AML-193 (cell line): ENCODE results near the gene DDX3X.
A peak's percentile ranks its signal among the peaks of the same experiment; 100 is the strongest.
"Not testable (repeated sequence)": the region's sequence is repeated elsewhere in the genome, so short reads cannot be mapped to it uniquely, and the experiment has no call there.

Source experiments
- DNase-seq, 2 experiments: peaks; one replicate each; lab custom pipeline; 2025; lab: John Stamatoyannopoulos, UW

The DDX3X gene

GRCh38 chrX:41333744-41334362 is at the start of gene DDX3X:
TSS of gene DDX3X (plus strand) at chrX:41334162. CDS start at chrX:41334253, 91 bp downstream.
- peak; percentile 61 to 66 for DNase-seq

- DNase-seq: not testable (repeated sequence)
Measured at GRCh38 chrX:41285928-41286327, 48.0 kb upstream of the DDX3X start.

DNA sequence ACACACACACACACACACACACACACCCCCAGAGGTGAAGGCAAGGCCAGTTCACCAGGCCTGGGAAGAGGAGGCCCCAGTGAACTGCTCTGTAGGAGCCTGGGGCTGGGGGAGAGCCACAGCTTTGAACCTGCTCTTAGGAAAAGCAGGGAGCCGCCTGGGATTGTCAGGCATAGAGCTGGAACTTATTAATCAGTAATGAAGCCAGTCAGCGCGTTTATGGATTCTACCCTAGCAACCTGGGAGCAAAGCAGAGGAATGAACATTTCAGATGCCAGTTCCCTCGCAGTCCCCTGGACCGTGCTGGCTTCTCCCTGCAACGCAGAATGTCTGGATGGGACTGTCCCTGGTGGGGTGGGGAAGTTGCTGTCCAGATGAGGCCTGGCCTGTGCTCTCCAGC is 45.3 kb upstream of the DDX3X start:
- no peak for DNase-seq

GRCh38 chrX:41289095-41289494 is 44.9 kb upstream of the DDX3X start:
- DNase-seq: no peak

- DNase-seq: no peak
Measured at GRCh38 chrX:41291309-41291708, 42.7 kb upstream of the DDX3X start.

DNA sequence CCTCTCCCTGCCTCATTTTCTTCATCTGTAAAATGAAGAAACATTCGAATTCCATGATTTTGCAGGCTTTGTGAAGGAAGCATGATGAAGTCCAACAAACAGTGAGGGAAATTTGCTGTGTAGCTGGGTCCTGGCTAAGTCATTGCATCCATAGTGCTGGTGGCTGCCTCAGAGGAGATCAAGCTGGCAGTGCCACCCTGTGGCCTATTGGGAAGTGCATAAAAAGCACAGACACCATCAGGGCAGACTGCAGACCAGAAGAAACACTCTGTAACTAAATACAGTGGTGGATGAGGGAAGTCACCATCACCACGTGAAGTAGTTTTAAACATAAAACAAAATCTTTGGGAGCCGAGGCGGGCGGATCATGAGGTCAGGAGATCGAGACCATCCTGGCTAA is 40.7 kb upstream of the DDX3X start:
- DNase-seq: peak; percentile 48 to 70

GRCh38 chrX:41300758-41301437 is 33.1 kb upstream of the DDX3X start:
- DNase-seq: no peak

DNA sequence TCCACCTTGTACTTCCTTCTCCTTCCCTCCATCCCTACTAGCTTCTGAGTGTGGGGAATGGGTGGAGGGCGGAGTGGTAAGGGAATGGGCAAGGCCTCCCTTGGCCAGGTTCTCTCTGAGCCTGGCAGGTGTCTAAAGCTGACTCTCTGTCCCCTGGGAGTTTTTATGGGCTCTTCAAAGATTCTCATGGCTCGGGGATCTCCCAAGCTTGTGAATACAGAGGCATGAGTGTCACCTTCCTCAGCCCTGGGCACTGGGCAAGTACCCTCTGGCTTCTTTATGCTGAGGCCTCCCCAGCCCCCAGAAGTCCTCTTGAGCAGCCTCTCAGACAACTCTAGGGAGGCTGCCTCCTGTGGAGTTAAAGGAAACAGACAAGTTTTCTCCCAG is 32.5 kb upstream of the DDX3X start:
- DNase-seq: no peak

GRCh38 chrX:41302370-41302769 is 31.6 kb upstream of the DDX3X start:
- DNase-seq: no peak

DNA sequence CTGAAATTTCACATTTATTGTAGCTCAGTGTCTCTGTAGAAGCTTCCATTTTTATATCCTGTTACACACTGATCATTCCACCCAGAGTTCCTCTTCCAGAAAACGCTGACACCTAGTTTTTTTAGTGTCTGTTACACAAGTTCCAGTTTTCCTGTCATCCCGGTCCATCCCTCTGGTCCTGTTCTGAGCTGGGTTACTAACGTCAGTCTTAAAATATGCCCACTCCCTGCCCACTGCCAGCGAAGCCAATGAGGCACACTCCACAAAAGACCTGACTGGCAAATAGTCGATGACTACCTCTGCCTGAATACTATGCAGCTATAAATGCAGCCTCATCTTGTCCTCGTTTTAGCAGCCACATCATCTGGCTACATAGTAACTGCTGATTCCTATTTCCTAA is 30.9 kb upstream of the DDX3X start:
- DNase-seq: no peak

GRCh38 chrX:41304178-41304577 is 29.8 kb upstream of the DDX3X start:
- no peak for DNase-seq

DNA sequence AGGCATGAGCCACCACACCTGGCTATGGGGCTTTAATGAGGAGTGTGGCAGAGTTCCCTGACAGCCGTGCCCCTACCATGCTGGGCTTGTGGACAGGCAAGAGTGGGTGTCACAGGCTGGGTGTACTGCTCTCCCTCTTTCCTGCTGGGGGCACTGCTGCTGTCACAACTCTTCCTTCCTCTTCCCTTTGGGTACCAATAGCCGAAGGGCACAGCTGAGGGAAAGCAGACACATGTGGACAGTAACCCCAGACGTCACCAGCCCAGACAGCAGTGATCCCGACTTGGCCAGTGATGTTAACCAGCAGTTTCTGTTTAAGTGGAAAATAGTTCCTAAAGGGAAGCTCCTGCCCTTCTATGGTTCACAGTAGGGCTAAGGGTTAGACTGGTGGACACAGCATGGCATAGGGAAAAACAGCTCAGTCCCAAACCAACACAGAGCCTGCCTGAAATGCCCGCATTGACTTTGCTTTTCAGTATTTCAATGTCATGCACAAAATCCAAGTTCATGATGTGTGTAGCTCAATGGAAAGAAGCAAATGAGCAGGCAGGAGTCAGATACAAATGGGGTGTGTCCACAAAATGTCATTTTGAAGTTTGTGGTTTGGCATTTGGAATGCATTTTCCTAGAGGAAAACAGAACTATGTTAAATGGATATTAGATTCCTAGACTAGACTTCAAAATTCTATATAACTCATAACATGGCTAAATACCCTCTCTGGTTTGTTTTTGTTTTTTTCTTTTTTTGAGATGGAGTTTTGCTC is 24.9 kb upstream of the DDX3X start:
- peak; percentile 18 to 56 for DNase-seq

GRCh38 chrX:41312786-41313185 is 21.2 kb upstream of the DDX3X start:
- DNase-seq: no peak

GRCh38 chrX:41313419-41313818 is 20.5 kb upstream of the DDX3X start:
- DNase-seq: no peak

- DNase-seq: no peak
Measured at GRCh38 chrX:41314204-41314603, 19.8 kb upstream of the DDX3X start.

- no peak for DNase-seq
Measured at GRCh38 chrX:41314881-41315280, 19.1 kb upstream of the DDX3X start.

DNA sequence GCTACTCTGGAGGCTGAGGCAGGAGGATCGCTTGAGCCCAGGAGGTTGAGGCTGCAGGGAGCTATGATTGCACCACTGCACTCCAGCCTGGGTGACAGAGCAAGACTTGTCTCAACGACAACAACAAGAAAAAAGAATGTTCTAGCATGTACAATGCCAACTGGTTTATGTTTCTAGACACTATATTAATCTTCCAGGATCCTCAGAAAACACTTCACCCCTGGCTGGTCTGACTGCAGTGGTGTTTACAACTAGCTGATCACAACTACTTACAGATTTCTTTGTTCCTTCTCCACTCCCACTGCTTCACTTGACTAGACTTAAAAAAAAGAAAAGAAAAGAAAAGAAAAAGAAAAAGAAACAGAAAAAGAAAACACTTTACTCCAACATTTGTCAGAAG is 17.7 kb upstream of the DDX3X start:
- DNase-seq: not testable (repeated sequence)

DNA sequence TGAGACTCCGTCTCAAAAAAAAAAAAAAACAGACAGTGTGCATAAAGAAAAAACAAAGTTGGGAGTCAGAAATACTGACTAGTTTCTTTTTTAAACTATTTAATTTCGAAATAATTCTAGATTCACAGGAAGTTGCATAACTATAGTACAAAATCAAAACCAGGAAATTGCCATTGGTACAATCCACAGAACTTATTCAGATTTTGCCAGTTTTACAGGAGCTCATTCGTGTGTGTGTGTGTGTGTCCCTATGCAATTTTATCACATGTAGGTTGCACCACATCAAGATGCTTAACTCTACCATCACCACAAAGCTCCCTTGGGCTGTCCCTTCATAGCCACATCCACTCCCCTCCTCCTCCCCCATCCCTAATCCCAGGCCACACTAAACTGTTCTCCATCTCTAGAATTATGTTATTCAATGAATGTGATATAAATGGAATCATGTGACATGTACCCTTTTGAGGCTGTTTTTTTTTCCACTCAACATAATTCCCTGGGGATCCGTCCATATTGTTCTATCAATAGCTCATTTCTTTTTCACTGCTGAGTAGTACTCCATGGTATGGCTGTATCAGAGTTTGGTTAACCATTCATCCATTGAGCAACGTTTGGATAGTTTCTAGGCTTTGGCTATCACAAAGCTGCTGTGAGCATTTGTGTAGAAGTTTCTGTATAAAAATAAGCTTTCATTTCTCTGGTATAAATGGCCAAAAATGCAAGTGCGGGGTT is 16.3 kb upstream of the DDX3X start:
- DNase-seq: peak in 1 of 2 experiments; percentile 12

DNA sequence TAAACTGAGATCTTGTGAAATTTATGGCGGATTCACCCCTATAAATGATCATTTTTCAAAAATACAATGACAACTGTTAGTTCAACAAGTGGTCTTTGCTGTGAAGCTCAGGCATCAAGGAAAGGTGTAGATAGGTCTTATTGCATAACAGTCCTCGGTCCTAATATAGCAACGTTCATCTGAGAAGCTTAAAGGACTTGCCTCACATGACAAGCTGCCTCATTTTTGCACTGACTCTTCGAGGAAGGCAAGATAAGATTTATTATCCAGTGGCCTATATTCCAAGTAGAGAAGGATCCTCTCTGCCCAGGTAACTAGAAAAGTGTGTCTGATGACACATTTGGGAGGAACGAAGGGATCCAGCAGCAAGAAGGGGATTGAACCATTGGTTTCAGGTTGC is 13.6 kb upstream of the DDX3X start:
- DNase-seq: no peak

DNA sequence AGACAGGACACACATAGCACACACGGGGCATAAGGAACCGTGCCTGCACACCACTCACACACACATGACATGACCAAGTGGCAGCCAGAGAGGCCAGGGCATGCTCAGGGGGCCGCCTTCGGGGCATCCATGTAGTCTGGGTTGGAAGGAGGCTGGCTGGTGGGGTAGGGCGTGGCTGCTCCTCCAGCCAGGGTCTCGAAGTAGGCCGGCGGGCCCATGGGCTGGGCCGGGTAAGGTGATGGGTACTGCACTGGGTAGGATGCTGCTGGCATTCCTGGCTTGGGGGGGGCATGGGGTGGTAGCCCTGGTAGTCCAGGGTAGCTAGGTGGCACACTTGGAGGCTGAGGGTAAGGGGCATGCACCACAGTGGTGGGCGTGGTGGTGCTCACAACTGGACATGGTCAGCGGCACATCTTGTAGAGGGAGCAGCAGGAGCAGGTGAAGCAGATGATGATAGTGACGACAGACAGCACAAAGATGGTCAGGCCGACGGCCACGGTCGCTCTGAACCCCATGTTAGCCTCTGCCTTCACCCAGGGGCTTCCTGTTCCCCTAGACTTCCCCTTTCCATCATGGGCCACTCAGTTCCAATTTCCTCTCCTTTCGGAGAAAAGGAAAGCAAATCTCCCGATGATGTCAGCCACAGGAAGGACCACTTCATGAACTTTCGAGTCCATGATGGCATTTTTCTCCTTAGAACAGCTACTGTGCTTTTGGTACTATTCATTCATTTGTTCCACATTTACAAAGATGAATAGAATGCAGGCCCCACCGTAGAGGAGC is 10.9 kb upstream of the DDX3X start:
- no peak for DNase-seq

- DNase-seq: no peak
Measured at GRCh38 chrX:41326431-41326830, 7.5 kb upstream of the DDX3X start.

GRCh38 chrX:41327341-41327740 is 6.6 kb upstream of the DDX3X start:
- DNase-seq: no peak
